CD8-positive, alpha-beta memory T cell (primary cell): ENCODE data around the gene BFSP2. TPM values are rescaled to one million over a fixed set of nuclear protein-coding genes. Genes with fewer than 3 reads are reported as not detected.
A peak's percentile ranks its signal among the peaks of the same experiment; 100 is the strongest.

Source experiments
- CTCF ChIA-PET: fragments of 350-600 bp; sonication (Branson Sonifier 250); formaldehyde crosslinking; loops from one replicate; lab custom pipeline; 2021; ENCODE audit warnings: antibody characterized with exemption; lab: Charles Lee
- POLR2A ChIA-PET: fragments of 350-600 bp; sonication (Branson Sonifier 250); formaldehyde crosslinking; loops from one replicate; lab custom pipeline; 2021; ENCODE audit warnings: antibody characterized with exemption; lab: Charles Lee
- DNase-seq, 5 donors: peaks; one replicate each; pipeline versions ENCODE4 v3.0.0 to v3.0.0-alpha.2; 2020 to 2022; ENCODE audit warnings: mixed read lengths in 1 of 5
- H3K27ac ChIP-seq: one replicate; pipeline ENCODE4 v1.7.0; 2013; ENCODE audit warnings: low read depth, mild to moderate bottlenecking, low read length, moderate library complexity
- H3K27me3 ChIP-seq: 2 replicates; pipeline ENCODE4 v1.7.0; 2013; ENCODE audit warnings: low read length, mild to moderate bottlenecking; ENCODE audit not compliant: insufficient read depth, poor library complexity, severe bottlenecking
- H3K36me3 ChIP-seq: 2 replicates; pipeline ENCODE4 v1.7.0; 2013; ENCODE audit warnings: mild to moderate bottlenecking, low read length, moderate library complexity; ENCODE audit not compliant: insufficient read depth
- H3K4me1 ChIP-seq: 2 replicates; pipeline ENCODE4 v1.7.0; 2013; ENCODE audit warnings: mild to moderate bottlenecking, low read length, moderate library complexity; ENCODE audit not compliant: insufficient read depth
- H3K4me3 ChIP-seq: 2 replicates; pipeline ENCODE4 v1.7.0; 2013; ENCODE audit warnings: mild to moderate bottlenecking, low read length
- H3K9me3 ChIP-seq: 2 replicates; pipeline ENCODE4 v1.7.0; 2013; ENCODE audit warnings: mild to moderate bottlenecking, low read length
- H3K27ac Mint-ChIP-seq, 8 donors: one replicate each; pipeline ENCODE4 v1.8.0; 2020 to 2021; ENCODE audit warnings: mixed read lengths in 8 of 8, mild to moderate bottlenecking in 6 of 8, inconsistent platforms in 3 of 8, moderate library complexity in 3 of 8
- H3K27me3 Mint-ChIP-seq, 2 donors: one replicate each; pipeline ENCODE4 v1.8.0; 2020 to 2021; ENCODE audit warnings: mixed read lengths in 2 of 2, mild to moderate bottlenecking in 1 of 2, moderate library complexity in 1 of 2
- H3K36me3 Mint-ChIP-seq, 3 donors: one replicate each; pipeline ENCODE4 v1.8.0; 2020 to 2021; ENCODE audit warnings: mixed read lengths in 3 of 3, inconsistent platforms in 1 of 3, mild to moderate bottlenecking in 1 of 3
- H3K4me1 Mint-ChIP-seq, 3 donors: one replicate each; pipeline ENCODE4 v1.8.0; 2020 to 2021; ENCODE audit warnings: mixed read lengths in 3 of 3, inconsistent platforms in 1 of 3, mild to moderate bottlenecking in 1 of 3
- H3K4me3 Mint-ChIP-seq, 7 donors: one replicate each; pipeline ENCODE4 v1.8.0; 2020 to 2021; ENCODE audit warnings: mixed read lengths in 7 of 7, mild to moderate bottlenecking in 6 of 7, moderate library complexity in 4 of 7, inconsistent platforms in 2 of 7
- H3K9me3 Mint-ChIP-seq, 5 donors: one replicate each; pipeline ENCODE4 v1.8.0; 2020 to 2022; ENCODE audit warnings: mixed read lengths in 5 of 5, mild to moderate bottlenecking in 3 of 5, moderate library complexity in 2 of 5, inconsistent platforms in 1 of 5
- polyA plus RNA-seq: library from polyadenylated mRNA; unstranded; fragments of 300-500 nt; fragmentation: Illumina TruSeq; gene quantifications from one replicate; pipeline ENCODE4 v1.2.3, GENCODE V29; 2021
- total RNA-seq, 2 experiments: library from RNA; stranded (reverse); gene quantifications; one replicate each; pipeline ENCODE4 v1.2.3, GENCODE V29; 2021

Gene BFSP2
- total and polyA plus RNA-seq, 3 experiments from 2014 or later, result 0.82 TPM; not detected in 2

GRCh38 chr3:133447750-133448477, 48.1 kb downstream of the BFSP2 start:
- Histone ChIP-seq H3K27me3 (no peaks in the 10 kb centered on the region), H3K27ac (no peak overlapping the region), H3K36me3 (no peaks in the 10 kb centered on the region), H3K4me1 (peaks cover 8% of the 10 kb centered on the region), H3K4me3 (no peak overlapping the region), H3K9me3 (no peaks in the 10 kb centered on the region)
- Mint-ChIP-seq H3K27ac (peak overlapping the region; percentile 64 to 93 (median 88)), H3K27me3 (no peaks in the 10 kb centered on the region), H3K36me3 (peaks cover 0 to 2% (median 0%) of the 10 kb centered on the region in 3 donors), H3K4me3 (peak overlapping the region in 4 of 7 donors; percentile 1 to 65 (median 34)), H3K4me1 (peaks cover 20 to 53% (median 36%) of the 10 kb centered on the region in 3 donors), H3K9me3 (no peaks in the 10 kb centered on the region)
- ChIA-PET POLR2A (interaction anchor here (0.6 to 2.0 kb wide), 4 partner anchors 19 to 145 kb away, joined by 3 to 19 read pairs (median 3); partner anchors contain the start of gene CDV3), CTCF (interaction anchor here (1.1 to 2.0 kb wide), 6 partner anchors 12 to 722 kb away, joined by 3 to 7 read pairs (median 4); no protein-coding TSS in a partner anchor)
- no peak for DNase-seq

- Histone ChIP-seq H3K36me3 (no peaks in the 10 kb centered on the region), H3K4me1 (peaks cover 8% of the 10 kb centered on the region), H3K4me3 (no peak overlapping the region), H3K27ac (no peak overlapping the region), H3K9me3 (no peaks in the 10 kb centered on the region), H3K27me3 (no peaks in the 10 kb centered on the region)
- ChIA-PET CTCF (interaction anchor here (1.1 to 2.0 kb wide), 6 partner anchors 11 to 129 kb away, joined by 3 to 7 read pairs (median 4); no protein-coding TSS in a partner anchor), POLR2A (interaction anchor here (0.6 to 2.0 kb wide), 6 partner anchors 18 to 213 kb away, joined by 3 to 19 read pairs (median 3); partner anchors contain the start of genes CDV3 and TOPBP1)
- Mint-ChIP-seq H3K9me3 (no peaks in the 10 kb centered on the region), H3K4me3 (peak overlapping the region in 6 of 7 donors; percentile 1 to 65 (median 30)), H3K27ac (peak overlapping the region; percentile 64 to 93 (median 88)), H3K4me1 (peaks cover 14 to 47% (median 29%) of the 10 kb centered on the region in 3 donors), H3K36me3 (peaks cover 0 to 2% (median 0%) of the 10 kb centered on the region in 3 donors), H3K27me3 (no peaks in the 10 kb centered on the region)
- peak in 2 of 5 donors; percentile 14 to 72 for DNase-seq
These were observed 48.7 kb downstream of the BFSP2 start for GRCh38 chr3:133448478-133449122.

GRCh38 chr3:133451309-133451708, 51.5 kb downstream of the BFSP2 start:
- Mint-ChIP-seq H3K4me3 (no peak overlapping the region), H3K27me3 (no peaks in the 10 kb centered on the region), H3K9me3 (no peaks in the 10 kb centered on the region), H3K4me1 (peaks cover 12 to 40% (median 27%) of the 10 kb centered on the region in 3 donors), H3K36me3 (peaks cover 0 to 2% (median 0%) of the 10 kb centered on the region in 3 donors), H3K27ac (no peak overlapping the region)
- POLR2A ChIA-PET, result no interaction called here
- no peaks in the 10 kb centered on the region for H3K27me3 ChIP-seq
- no peak overlapping the region for H3K27ac ChIP-seq
- DNase-seq, result no peak
- no peaks in the 10 kb centered on the region for H3K9me3 ChIP-seq
- no peak overlapping the region for H3K4me3 ChIP-seq
- H3K36me3 ChIP-seq, result no peaks in the 10 kb centered on the region
- CTCF ChIA-PET, result interaction anchor here (1.4 to 1.6 kb wide), 2 partner anchors 10 to 16 kb away, joined by 3 to 4 read pairs; no protein-coding TSS in a partner anchor
- peaks cover 8% of the 10 kb centered on the region for H3K4me1 ChIP-seq

- Mint-ChIP-seq H3K9me3 (no peaks in the 10 kb centered on the region), H3K4me1 (peaks cover 12 to 39% (median 27%) of the 10 kb centered on the region in 3 donors), H3K27me3 (no peaks in the 10 kb centered on the region), H3K4me3 (no peak overlapping the region), H3K36me3 (peaks cover 0 to 2% (median 0%) of the 10 kb centered on the region in 3 donors), H3K27ac (peak overlapping the region in 1 of 8 donors; percentile 40)
- ChIA-PET POLR2A (interaction anchor here (0.7 kb wide), 1 partner anchor 17 kb away, joined by 3 read pairs; no protein-coding TSS in a partner anchor), CTCF (interaction anchor here (1.0 kb wide), 1 partner anchor 19 kb away, joined by 3 read pairs; no protein-coding TSS in a partner anchor)
- DNase-seq, result no peak
- Histone ChIP-seq H3K9me3 (no peaks in the 10 kb centered on the region), H3K4me1 (peaks cover 8% of the 10 kb centered on the region), H3K27me3 (no peaks in the 10 kb centered on the region), H3K36me3 (no peaks in the 10 kb centered on the region), H3K4me3 (no peak overlapping the region), H3K27ac (no peak overlapping the region)
These were observed 52.9 kb downstream of the BFSP2 start for GRCh38 chr3:133452641-133453319.

- H3K27ac Mint-ChIP-seq, result no peak overlapping the region
- peaks cover 0 to 2% (median 0%) of the 10 kb centered on the region in 3 donors for H3K36me3 Mint-ChIP-seq
- H3K4me3 Mint-ChIP-seq, result no peak overlapping the region
- H3K4me3 ChIP-seq, result no peak overlapping the region
- H3K9me3 Mint-ChIP-seq, result no peaks in the 10 kb centered on the region
- no peak for DNase-seq
- H3K36me3 ChIP-seq, result no peaks in the 10 kb centered on the region
- CTCF ChIA-PET, result no interaction called here
- H3K27me3 Mint-ChIP-seq, result no peaks in the 10 kb centered on the region
- H3K27ac ChIP-seq, result no peak overlapping the region
- H3K4me1 Mint-ChIP-seq, result peaks cover 10 to 33% (median 21%) of the 10 kb centered on the region in 3 donors
- POLR2A ChIA-PET, result interaction anchor here (0.7 kb wide), 1 partner anchor 18 kb away, joined by 3 read pairs; no protein-coding TSS in a partner anchor
- no peaks in the 10 kb centered on the region for H3K9me3 ChIP-seq
- H3K27me3 ChIP-seq, result no peaks in the 10 kb centered on the region
- peaks cover 4% of the 10 kb centered on the region for H3K4me1 ChIP-seq
These were observed 53.5 kb downstream of the BFSP2 start for GRCh38 chr3:133453383-133453782.

GRCh38 chr3:133455281-133455680, 55.4 kb downstream of the BFSP2 start:
- no peak for DNase-seq
- peaks cover 0 to 14% (median 2%) of the 10 kb centered on the region in 3 donors for H3K4me1 Mint-ChIP-seq
- H3K9me3 Mint-ChIP-seq, result no peaks in the 10 kb centered on the region
- Histone ChIP-seq H3K27me3 (no peaks in the 10 kb centered on the region), H3K4me3 (no peak overlapping the region), H3K36me3 (no peaks in the 10 kb centered on the region), H3K27ac (no peak overlapping the region), H3K9me3 (no peaks in the 10 kb centered on the region), H3K4me1 (no peaks in the 10 kb centered on the region)
- no peak overlapping the region for H3K27ac Mint-ChIP-seq
- H3K36me3 Mint-ChIP-seq, result no peaks in the 10 kb centered on the region
- ChIA-PET POLR2A (no interaction called here), CTCF (no interaction called here)
- no peak overlapping the region for H3K4me3 Mint-ChIP-seq
- H3K27me3 Mint-ChIP-seq, result no peaks in the 10 kb centered on the region

GRCh38 chr3:133455960-133456359, 56.1 kb downstream of the BFSP2 start:
- POLR2A ChIA-PET, result no interaction called here
- H3K27me3 ChIP-seq, result no peaks in the 10 kb centered on the region
- no peaks in the 10 kb centered on the region for H3K4me1 ChIP-seq
- Mint-ChIP-seq H3K27ac (peak overlapping the region in 1 of 8 donors; percentile 18), H3K4me3 (no peak overlapping the region), H3K36me3 (no peaks in the 10 kb centered on the region), H3K27me3 (no peaks in the 10 kb centered on the region), H3K4me1 (peaks cover 0 to 15% (median 0%) of the 10 kb centered on the region in 3 donors), H3K9me3 (no peaks in the 10 kb centered on the region)
- CTCF ChIA-PET, result interaction anchor here (0.6 kb wide), 1 partner anchor 121 kb away, joined by 3 read pairs; no protein-coding TSS in a partner anchor
- no peak overlapping the region for H3K4me3 ChIP-seq
- H3K27ac ChIP-seq, result no peak overlapping the region
- no peaks in the 10 kb centered on the region for H3K36me3 ChIP-seq
- DNase-seq, result no peak
- no peaks in the 10 kb centered on the region for H3K9me3 ChIP-seq
